DOHH2 (cell line): ENCODE results near the gene BIRC7.

Experiments used
- H3F3A ChIP-seq: fragments of 200-600 bp; sonication (generic), shearing (Covaris generic); 2 replicates; pipeline ENCODE4 v1.6.0; 2016; ENCODE audit warnings: antibody characterized with exemption, mild to moderate bottlenecking; ENCODE audit not compliant: control insufficient read depth, insufficient read depth
- H3K27ac ChIP-seq: fragments of 200-600 bp; sonication (generic); 2 replicates; pipeline ENCODE4 v1.5.1; 2014; ENCODE audit warnings: low read depth, mild to moderate bottlenecking, low read length, moderate library complexity
- H3K27me3 ChIP-seq: fragments of 200-600 bp; sonication (generic); 2 replicates; pipeline ENCODE4 v1.6.1; 2014; ENCODE audit warnings: mild to moderate bottlenecking, low read length, mixed read lengths; ENCODE audit not compliant: control insufficient read depth
- H3K36me3 ChIP-seq: fragments of 200-600 bp; sonication (generic); 2 replicates; pipeline ENCODE4 v1.6.1; 2014; ENCODE audit warnings: mild to moderate bottlenecking, low read length, moderate library complexity, mixed read lengths; ENCODE audit not compliant: control insufficient read depth
- H3K4me1 ChIP-seq: fragments of 200-600 bp; sonication (generic); 2 replicates; pipeline ENCODE4 v1.6.1; 2014; ENCODE audit warnings: mild to moderate bottlenecking, low read length, mixed read lengths; ENCODE audit not compliant: control insufficient read depth
- H3K4me2 ChIP-seq: fragments of 200-600 bp; sonication (generic); 2 replicates; pipeline ENCODE4 v1.6.0; 2014; ENCODE audit warnings: mild to moderate bottlenecking, low read length, moderate library complexity
- H3K4me3 ChIP-seq: fragments of 200-600 bp; sonication (generic); 2 replicates; pipeline ENCODE4 v1.5.1; 2014; ENCODE audit warnings: mild to moderate bottlenecking, low read length, mixed read lengths
- H3K79me2 ChIP-seq: fragments of 200-600 bp; sonication (generic); 2 replicates; pipeline ENCODE4 v1.6.1; 2014; ENCODE audit warnings: mild to moderate bottlenecking, low read length, mixed read lengths; ENCODE audit not compliant: control insufficient read depth
- H3K9me2 ChIP-seq: fragments of 200-600 bp; sonication (generic); replicated peaks from 2 replicates; pipeline ENCODE4 v1.6.1; 2014; ENCODE audit warnings: mild to moderate bottlenecking, low read length, mixed read lengths; ENCODE audit not compliant: control insufficient read depth
- H3K9me3 ChIP-seq: fragments of 200-600 bp; sonication (generic); 2 replicates; pipeline ENCODE4 v1.6.1; 2014; ENCODE audit warnings: antibody characterized with exemption, low read length, mixed read lengths; ENCODE audit not compliant: control insufficient read depth, insufficient read depth
- H4K20me1 ChIP-seq: fragments of 200-600 bp; sonication (generic); 2 replicates; pipeline ENCODE4 v1.6.0; 2014; ENCODE audit warnings: low read depth, mild to moderate bottlenecking, antibody characterized with exemption, low read length, moderate library complexity; ENCODE audit not compliant: control insufficient read depth, insufficient read depth
- CTCF ChIP-seq: fragments of 200-600 bp; sonication (generic); IDR thresholded peaks from one replicate; pipeline ENCODE4 v1.5.1; 2014; ENCODE audit warnings: antibody characterized with exemption, mild to moderate bottlenecking, low read depth, low read length; ENCODE audit not compliant: poor library complexity, severe bottlenecking
- EZH2phosphoT487 ChIP-seq: fragments of 200-600 bp; sonication (generic); IDR thresholded peaks from 2 replicates; pipeline ENCODE4 v1.6.1; 2017; ENCODE audit warnings: borderline replicate concordance, mild to moderate bottlenecking, antibody characterized with exemption, low read length, moderate library complexity, mixed read lengths

Gene BIRC7

GRCh38 chr20:63273059-63273579 lies 37.4 kb downstream of the BIRC7 start:
- peaks cover 12% of the 10 kb centered on the region for H4K20me1 ChIP-seq
- H3K9me2 ChIP-seq, result no peaks in the 10 kb centered on the region
- H3K4me3 ChIP-seq, result peak overlapping the region; percentile 99
- peaks cover 46% of the 10 kb centered on the region for H3K79me2 ChIP-seq
- H3K27me3 ChIP-seq, result no peaks in the 10 kb centered on the region
- no peak overlapping the region; the same call in 1 of the 2 replicates for H3K27ac ChIP-seq
- peak overlapping the region; percentile 99 for H3K4me2 ChIP-seq
- TF ChIP-seq CTCF (no peak), EZH2phosphoT487 (no peak)
- peaks cover 26% of the 10 kb centered on the region for H3K36me3 ChIP-seq
- no peaks in the 10 kb centered on the region for H3K9me3 ChIP-seq
- no peaks in the 10 kb centered on the region for H3F3A ChIP-seq
- H3K4me1 ChIP-seq, result peaks cover 12% of the 10 kb centered on the region

GRCh38 chr20:63273635-63274380 lies 38.1 kb downstream of the BIRC7 start:
- peaks cover 12% of the 10 kb centered on the region for H3K4me1 ChIP-seq
- peak overlapping the region; percentile 99 for H3K4me2 ChIP-seq
- no peaks in the 10 kb centered on the region for H3F3A ChIP-seq
- peaks cover 46% of the 10 kb centered on the region for H3K79me2 ChIP-seq
- H3K4me3 ChIP-seq, result peak overlapping the region; percentile 99
- no peak for TF ChIP-seq CTCF
- no peak for TF ChIP-seq EZH2phosphoT487
- H3K9me3 ChIP-seq, result no peaks in the 10 kb centered on the region
- peaks cover 29% of the 10 kb centered on the region for H3K36me3 ChIP-seq
- H4K20me1 ChIP-seq, result peaks cover 12% of the 10 kb centered on the region
- H3K9me2 ChIP-seq, result no peaks in the 10 kb centered on the region
- H3K27ac ChIP-seq, result no peak overlapping the region; the same call in 1 of the 2 replicates
- H3K27me3 ChIP-seq, result no peaks in the 10 kb centered on the region

- Histone ChIP-seq H3K4me2 (peak overlapping the region; percentile 99), H3K4me3 (peak overlapping the region; percentile 10; the same call in 1 of the 2 replicates), H3K4me1 (peaks cover 12% of the 10 kb centered on the region), H3K9me3 (no peaks in the 10 kb centered on the region), H4K20me1 (peaks cover 12% of the 10 kb centered on the region), H3F3A (no peaks in the 10 kb centered on the region), H3K9me2 (no peaks in the 10 kb centered on the region), H3K27ac (no peak overlapping the region), H3K36me3 (peaks cover 32% of the 10 kb centered on the region), H3K27me3 (no peaks in the 10 kb centered on the region), H3K79me2 (peaks cover 46% of the 10 kb centered on the region)
- no peak for TF ChIP-seq EZH2phosphoT487
- TF ChIP-seq CTCF, result no peak
Observed at GRCh38 chr20:63274381-63275228, 38.9 kb downstream of the BIRC7 start.
